BE2C (cell line): ENCODE results near the gene TMEM154.

Source experiments
- DNase-seq: peaks from one replicate; pipeline ENCODE4 v3.0.0-alpha.2; 2020
- H3K27me3 ChIP-seq: fragments of 250-450 bp; sonication (Bioruptor Pico); 2 replicates; pipeline ENCODE4 v1.5.1; 2020; ENCODE audit warnings: mild to moderate bottlenecking
- H3K36me3 ChIP-seq: fragments of 250-450 bp; sonication (Bioruptor Pico); 2 replicates; pipeline ENCODE4 v1.5.1; 2020; ENCODE audit warnings: mild to moderate bottlenecking
- H3K4me1 ChIP-seq: fragments of 250-450 bp; sonication (Bioruptor Pico); 2 replicates; pipeline ENCODE4 v1.5.1; 2020
- H3K4me3 ChIP-seq: 2 replicates; pipeline ENCODE4 v1.5.1; 2011; ENCODE audit warnings: low read depth, low read length
- H3K9me3 ChIP-seq: fragments of 250-450 bp; sonication (Bioruptor Pico); 2 replicates; pipeline ENCODE4 v1.5.1; 2020
- TF ChIP-seq, protein P1 (sequence below): IDR thresholded peaks from 2 replicates; pipeline ENCODE4 v1.5.1; 2012; ENCODE audit warnings: mild to moderate bottlenecking, low read depth, low read length

The TMEM154 gene

GRCh38 chr4:152634110-152634760, 45.6 kb downstream of the TMEM154 start:
- DNase-seq = no peak
- H3K4me3 ChIP-seq = no peak overlapping the region
- TF ChIP-seq, protein P1, sequence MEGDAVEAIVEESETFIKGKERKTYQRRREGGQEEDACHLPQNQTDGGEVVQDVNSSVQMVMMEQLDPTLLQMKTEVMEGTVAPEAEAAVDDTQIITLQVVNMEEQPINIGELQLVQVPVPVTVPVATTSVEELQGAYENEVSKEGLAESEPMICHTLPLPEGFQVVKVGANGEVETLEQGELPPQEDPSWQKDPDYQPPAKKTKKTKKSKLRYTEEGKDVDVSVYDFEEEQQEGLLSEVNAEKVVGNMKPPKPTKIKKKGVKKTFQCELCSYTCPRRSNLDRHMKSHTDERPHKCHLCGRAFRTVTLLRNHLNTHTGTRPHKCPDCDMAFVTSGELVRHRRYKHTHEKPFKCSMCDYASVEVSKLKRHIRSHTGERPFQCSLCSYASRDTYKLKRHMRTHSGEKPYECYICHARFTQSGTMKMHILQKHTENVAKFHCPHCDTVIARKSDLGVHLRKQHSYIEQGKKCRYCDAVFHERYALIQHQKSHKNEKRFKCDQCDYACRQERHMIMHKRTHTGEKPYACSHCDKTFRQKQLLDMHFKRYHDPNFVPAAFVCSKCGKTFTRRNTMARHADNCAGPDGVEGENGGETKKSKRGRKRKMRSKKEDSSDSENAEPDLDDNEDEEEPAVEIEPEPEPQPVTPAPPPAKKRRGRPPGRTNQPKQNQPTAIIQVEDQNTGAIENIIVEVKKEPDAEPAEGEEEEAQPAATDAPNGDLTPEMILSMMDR = no peak
- H3K27me3 ChIP-seq = no peaks in the 10 kb centered on the region
- no peaks in the 10 kb centered on the region for H3K36me3 ChIP-seq
- no peaks in the 10 kb centered on the region for H3K9me3 ChIP-seq
- no peaks in the 10 kb centered on the region for H3K4me1 ChIP-seq

DNA sequence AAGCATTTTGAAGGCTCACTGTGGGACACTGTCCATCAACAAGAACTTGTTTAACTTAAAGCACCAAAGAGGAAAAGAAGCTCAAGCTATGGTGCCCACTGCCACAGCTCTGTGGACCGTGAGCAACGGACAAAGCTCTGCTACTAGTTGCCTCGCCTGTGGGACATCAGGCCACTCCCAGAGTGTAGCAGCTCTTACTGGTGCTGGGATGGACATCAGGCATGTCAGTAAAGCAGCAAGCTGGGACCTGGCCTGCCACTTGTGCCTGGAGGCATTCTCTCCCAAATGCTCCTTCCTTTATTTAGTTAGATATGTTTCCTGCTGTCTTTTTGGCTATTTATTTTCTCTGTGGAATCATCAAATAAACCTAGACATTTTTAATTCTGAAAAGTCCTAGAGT, 46.7 kb downstream of the TMEM154 start:
- H3K4me3 ChIP-seq = no peak overlapping the region
- TF ChIP-seq, protein P1 = no peak
- no peaks in the 10 kb centered on the region for H3K27me3 ChIP-seq
- H3K36me3 ChIP-seq = no peaks in the 10 kb centered on the region
- peak; percentile 15 for DNase-seq
- no peaks in the 10 kb centered on the region for H3K9me3 ChIP-seq
- H3K4me1 ChIP-seq = no peaks in the 10 kb centered on the region

GRCh38 chr4:152630324-152630723, 49.5 kb downstream of the TMEM154 start:
- Histone ChIP-seq H3K36me3 (no peaks in the 10 kb centered on the region), H3K27me3 (no peaks in the 10 kb centered on the region), H3K4me1 (no peaks in the 10 kb centered on the region), H3K9me3 (no peaks in the 10 kb centered on the region), H3K4me3 (no peak overlapping the region)
- TF ChIP-seq, protein P1 = no peak
- no peak for DNase-seq

GRCh38 chr4:152629908-152630307, 49.9 kb downstream of the TMEM154 start:
- no peak for DNase-seq
- TF ChIP-seq, protein P1 = no peak
- H3K27me3 ChIP-seq = no peaks in the 10 kb centered on the region
- H3K4me3 ChIP-seq = no peak overlapping the region
- no peaks in the 10 kb centered on the region for H3K9me3 ChIP-seq
- H3K36me3 ChIP-seq = no peaks in the 10 kb centered on the region
- H3K4me1 ChIP-seq = no peaks in the 10 kb centered on the region

- Histone ChIP-seq H3K9me3 (no peaks in the 10 kb centered on the region), H3K4me3 (no peak overlapping the region), H3K36me3 (no peaks in the 10 kb centered on the region), H3K4me1 (no peaks in the 10 kb centered on the region), H3K27me3 (no peaks in the 10 kb centered on the region)
- no peak for DNase-seq
- TF ChIP-seq, protein P1 = no peak
Measured at GRCh38 chr4:152628128-152628527, 51.7 kb downstream of the TMEM154 start.

GRCh38 chr4:152626790-152627189, 53.0 kb downstream of the TMEM154 start:
- H3K4me1 ChIP-seq = no peaks in the 10 kb centered on the region
- no peaks in the 10 kb centered on the region for H3K27me3 ChIP-seq
- no peaks in the 10 kb centered on the region for H3K36me3 ChIP-seq
- H3K4me3 ChIP-seq = no peak overlapping the region
- no peaks in the 10 kb centered on the region for H3K9me3 ChIP-seq
- TF ChIP-seq, protein P1 = no peak
- DNase-seq = no peak
